Endothelial cell of umbilical vein (primary cell): Measurements from ENCODE around the gene ASZ1. TPM values are rescaled to one million over a fixed set of nuclear protein-coding genes. Genes with fewer than 3 reads are reported as not detected.
"Not testable (repeated sequence)": the region's sequence is repeated elsewhere in the genome, so short reads cannot be mapped to it uniquely, and the experiment has no call there.

Experiments
- BruUV-seq: library from RNA; stranded (reverse); fragments of 400-500 nt; replicated peaks from 2 replicates; lab custom pipeline; 2021; lab: Mats Ljungman, UMichigan
- CTCF ChIA-PET: fragments of 300-600, 350-600 bp; sonication (Branson Sonifier 250); formaldehyde crosslinking; loops from one replicate; lab custom pipeline; 2021; ENCODE audit warnings: antibody characterized with exemption, inconsistent platforms; lab: Charles Lee
- POLR2A ChIA-PET: fragments of 300-600, 350-600 bp; sonication (Branson Sonifier 250); formaldehyde crosslinking; loops from one replicate; lab custom pipeline; 2021; ENCODE audit warnings: antibody characterized with exemption, inconsistent platforms; lab: Charles Lee
- DNase-seq: peaks from one replicate; pipeline ENCODE4 v3.0.0-alpha.2; 2011; ENCODE audit warnings: low read depth, low spot score
- FAIRE-seq: peaks from 2 replicates; lab custom pipeline; 2011; peaks lifted over from hg19 to GRCh38; lab: Jason Lieb, UNC
- H2AFZ ChIP-seq: 2 replicates; pipeline ENCODE4 v1.6.0; 2012; ENCODE audit warnings: low read depth, low read length, control low read depth, inconsistent platforms
- H3K27ac ChIP-seq: 2 replicates; pipeline ENCODE4 v1.5.1; 2011; ENCODE audit warnings: low read depth, mild to moderate bottlenecking, control low read depth, low read length, moderate library complexity; ENCODE audit not compliant: insufficient read depth
- H3K27me3 ChIP-seq, 2 experiments: 2 replicates each; pipeline versions ENCODE4 v1.6.0 to v1.6.1; 2011; ENCODE audit warnings: low read length in 2 of 2, mixed read lengths in 1 of 2; ENCODE audit not compliant: control insufficient read depth in 2 of 2, insufficient read depth in 2 of 2
- H3K36me3 ChIP-seq, 2 experiments: 2 replicates in 1 of 2; 3 replicates in 1 of 2; pipeline ENCODE4 v1.5.1; 2011; ENCODE audit warnings: low read length in 2 of 2, mild to moderate bottlenecking in 1 of 2, moderate library complexity in 1 of 2; ENCODE audit not compliant: control insufficient read depth in 2 of 2, insufficient read depth in 2 of 2; ENCODE audit errors: extremely low read depth in 1 of 2
- H3K4me1 ChIP-seq: 3 replicates; pipeline ENCODE4 v1.5.1; 2011; ENCODE audit warnings: mild to moderate bottlenecking, low read length; ENCODE audit not compliant: control insufficient read depth, insufficient read depth; ENCODE audit errors: extremely low read depth
- H3K4me2 ChIP-seq: 2 replicates; pipeline ENCODE4 v1.6.1; 2011; ENCODE audit warnings: low read length, control low read depth, mixed read lengths; ENCODE audit not compliant: insufficient read depth
- H3K4me3 ChIP-seq, 3 experiments: fragments of 200-600 bp in 1 of 3; sonication (generic), shearing (Covaris generic) in 1 of 3; replicated peaks in 1 of 3; 2 replicates each; pipeline ENCODE4 v1.5.1; 2011 to 2016; ENCODE audit warnings: control low read depth in 3 of 3, low read length in 3 of 3, mild to moderate bottlenecking in 2 of 3, inconsistent platforms in 1 of 3, low read depth in 1 of 3, moderate library complexity in 1 of 3; ENCODE audit not compliant: insufficient read depth in 1 of 3
- H3K79me2 ChIP-seq: 2 replicates; pipeline ENCODE4 v1.6.0; 2012; ENCODE audit warnings: low read length, inconsistent platforms; ENCODE audit not compliant: control insufficient read depth, insufficient read depth
- H3K9ac ChIP-seq: replicated peaks from 2 replicates; pipeline ENCODE3; 2011; ENCODE audit warnings: low read length, control low read depth; ENCODE audit not compliant: insufficient read depth; ENCODE audit errors: extremely low read depth
- H3K9me1 ChIP-seq: replicated peaks from 3 replicates; pipeline ENCODE4 v1.6.0; 2011; ENCODE audit warnings: mild to moderate bottlenecking, low read length; ENCODE audit not compliant: control insufficient read depth, insufficient read depth; ENCODE audit errors: extremely low read depth
- H3K9me3 ChIP-seq: replicated peaks from 2 replicates; pipeline ENCODE4 v1.5.1; 2012; ENCODE audit warnings: low read length, inconsistent platforms; ENCODE audit not compliant: control insufficient read depth, insufficient read depth
- H4K20me1 ChIP-seq: replicated peaks from 2 replicates; pipeline ENCODE3; 2011; ENCODE audit warnings: mild to moderate bottlenecking, low read length; ENCODE audit not compliant: control insufficient read depth, insufficient read depth; ENCODE audit errors: extremely low read depth
- CTCF ChIP-seq, 2 donors: IDR thresholded peaks; 1 replicate in 1 of 2; 2 replicates in 1 of 2; pipeline ENCODE4 v1.5.1; 2011; ENCODE audit warnings: low read length in 2 of 2, mild to moderate bottlenecking in 2 of 2, moderate library complexity in 2 of 2, control low read depth in 1 of 2, inconsistent platforms in 1 of 2, low read depth in 1 of 2; ENCODE audit not compliant: insufficient read depth in 1 of 2; ENCODE audit errors: extremely low read depth in 1 of 2
- EZH2 ChIP-seq: IDR thresholded peaks from 2 replicates; pipeline ENCODE4 v1.6.1; 2012; ENCODE audit warnings: borderline replicate concordance, low read depth, mild to moderate bottlenecking, moderate library complexity, low read length, inconsistent platforms; ENCODE audit not compliant: severe bottlenecking
- FOS ChIP-seq: IDR thresholded peaks from 2 replicates; pipeline ENCODE4 v1.6.1; 2011; ENCODE audit warnings: mild to moderate bottlenecking, low read length, moderate library complexity, borderline replicate concordance; ENCODE audit not compliant: insufficient read depth
- GATA2 ChIP-seq: IDR thresholded peaks from 2 replicates; pipeline ENCODE4 v1.7.0; 2011; ENCODE audit warnings: low read depth, mild to moderate bottlenecking, moderate library complexity, mixed read lengths, low read length; ENCODE audit not compliant: insufficient read length, insufficient read depth
- JUN ChIP-seq: IDR thresholded peaks from 2 replicates; pipeline ENCODE4 v1.6.1; 2011; ENCODE audit warnings: borderline replicate concordance, low read depth; ENCODE audit not compliant: insufficient read length, insufficient read depth
- MAX ChIP-seq: IDR thresholded peaks from 2 replicates; pipeline ENCODE4 v1.6.1; 2011; ENCODE audit not compliant: insufficient read depth, insufficient read length
- MYC ChIP-seq: IDR thresholded peaks from one replicate; pipeline ENCODE4 v1.6.1; 2011; ENCODE audit warnings: mild to moderate bottlenecking, low read depth, low read length
- POLR2A ChIP-seq: IDR thresholded peaks from 2 replicates; pipeline ENCODE4 v1.6.1; 2012; ENCODE audit warnings: low read depth, mild to moderate bottlenecking, control low read depth, low read length
- POLR2AphosphoS5 ChIP-seq: IDR thresholded peaks from 2 replicates; pipeline ENCODE4 v1.6.1; 2012; ENCODE audit warnings: low read depth, mild to moderate bottlenecking, control low read depth, low read length, moderate library complexity; ENCODE audit not compliant: insufficient read depth
- dilution Hi-C: fragments of 300-500 bp; cut with MboI; formaldehyde crosslinking; loops from one replicate; pipeline ENCODE4 v1.15.0; 2019; ENCODE audit warnings: low sequenced_read_pairs; ENCODE audit not compliant: extremely low pct_ligation_motif_present
- intact Hi-C: fragments of 100-400 bp; cut with micrococcal nuclease; formaldehyde crosslinking; loops from one replicate; pipeline ENCODE4 v1.10.0; 2022
- polyA plus RNA-seq, 4 experiments: library from polyadenylated mRNA; depleted of rRNA in 3 of 4; stranded (reverse) in 3 of 4; unstranded in 1 of 4; fragments of >200 nt; gene quantifications; 2 replicates each; pipeline versions ENCODE4 v1.2.1 to v1.2.3, GENCODE V29; 2011 to 2012; ENCODE audit warnings: missing spikeins in 1 of 4
- total RNA-seq: library from RNA; stranded (reverse); gene quantifications from 2 replicates; pipeline ENCODE4 v1.2.3, GENCODE V29; 2021

The ASZ1 gene
- total and polyA plus RNA-seq, 2 donors (not counting 3 experiments of a cell fraction or from before 2014, with no cell fraction given) = not detected

- no peaks in the 10 kb centered on the region for H3K36me3 ChIP-seq
- H3K9me1 ChIP-seq = no peaks in the 10 kb centered on the region
- no peak overlapping the region for H3K4me2 ChIP-seq
- H3K27me3 ChIP-seq = peaks cover 0 to 3% of the 10 kb centered on the region in 2 experiments
- dilution Hi-C loops (no loop called here), intact Hi-C loops (no loop called here)
- no peak overlapping the region for H2AFZ ChIP-seq
- ChIA-PET CTCF (interaction anchor here (0.7 to 1.1 kb wide), 2 partner anchors 262 to 292 kb away, joined by 3 to 4 read pairs; no protein-coding TSS in a partner anchor), POLR2A (no interaction called here)
- no peak overlapping the region for H3K4me3 ChIP-seq
- H3K9ac ChIP-seq = no peak overlapping the region
- TF ChIP-seq MAX (no peak), MYC (no peak), EZH2 (no peak), CTCF (IDR thresholded peaks at IDR 0.05; ENCODE audit: extremely low read depth in 1 of 2, insufficient read depth in 1 of 2, low read depth in 1 of 2, low read length in 2 of 2) (no peak), FOS (no peak), GATA2 (no peak), POLR2AphosphoS5 (no peak), POLR2A (no peak), JUN (no peak)
- H4K20me1 ChIP-seq = no peaks in the 10 kb centered on the region
- H3K79me2 ChIP-seq = no peaks in the 10 kb centered on the region
- FAIRE-seq = no peak
- no peaks in the 10 kb centered on the region for H3K9me3 ChIP-seq
- no TSS peak for BruUV-seq
- no peak overlapping the region for H3K27ac ChIP-seq
- no peak for DNase-seq
- peaks cover 7% of the 10 kb centered on the region for H3K4me1 ChIP-seq
These were observed 3.0 kb downstream of the ASZ1 start for GRCh38 chr7:117424090-117424829.

GRCh38 chr7:117414591-117414990, 12.7 kb downstream of the ASZ1 start:
- H3K4me2 ChIP-seq, H3K9me3 ChIP-seq, H3K27me3 ChIP-seq, H3K4me1 ChIP-seq, H2AFZ ChIP-seq, H3K4me3 ChIP-seq, H4K20me1 ChIP-seq, FAIRE-seq, H3K9ac ChIP-seq, H3K9me1 ChIP-seq, H3K79me2 ChIP-seq, dilution Hi-C loops, H3K27ac ChIP-seq, H3K36me3 ChIP-seq, intact Hi-C loops, CTCF ChIA-PET, BruUV-seq, POLR2A ChIA-PET, DNase-seq: not testable (repeated sequence)
